HT-29 (cell line): ENCODE measurements around the gene CRYBA4. TPM values are rescaled to one million over a fixed set of nuclear protein-coding genes. Genes with fewer than 3 reads are reported as not detected.
"Not testable (repeated sequence)": the region's sequence is repeated elsewhere in the genome, so short reads cannot be mapped to it uniquely, and the experiment has no call there.

Experiments used
- DNase-seq: peaks from one replicate; pipeline ENCODE4 v3.0.0-alpha.2; 2015; ENCODE audit warnings: low spot score
- total RNA-seq: library from RNA; depleted of rRNA; stranded (reverse); fragments of >200 nt; shearing (Covaris generic); gene quantifications from 2 replicates; pipeline ENCODE4 v1.2.3, GENCODE V29; 2014

Gene CRYBA4
- total RNA-seq, 1 experiment from 2014 or later: not detected

DNA sequence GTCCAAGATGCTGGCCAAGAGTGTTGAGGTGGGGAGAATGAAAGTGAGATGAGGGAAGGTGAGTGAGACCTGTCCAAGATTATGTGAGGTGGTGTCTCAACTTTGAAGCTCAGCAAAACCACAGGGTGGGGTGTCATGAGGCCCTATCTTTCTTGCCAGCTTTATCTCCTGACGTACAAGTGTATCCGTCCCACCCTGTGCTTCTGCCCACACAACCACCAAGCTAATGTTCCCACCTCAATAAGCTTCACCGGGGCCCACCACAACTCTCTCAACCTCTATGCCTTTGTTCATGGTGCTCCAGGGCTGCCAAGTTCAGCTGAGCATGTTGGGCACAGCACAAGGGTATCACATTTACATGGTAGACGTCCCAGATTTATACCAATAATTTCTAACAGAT is 24.7 kb upstream of the CRYBA4 start:
- DNase-seq: no peak

DNA sequence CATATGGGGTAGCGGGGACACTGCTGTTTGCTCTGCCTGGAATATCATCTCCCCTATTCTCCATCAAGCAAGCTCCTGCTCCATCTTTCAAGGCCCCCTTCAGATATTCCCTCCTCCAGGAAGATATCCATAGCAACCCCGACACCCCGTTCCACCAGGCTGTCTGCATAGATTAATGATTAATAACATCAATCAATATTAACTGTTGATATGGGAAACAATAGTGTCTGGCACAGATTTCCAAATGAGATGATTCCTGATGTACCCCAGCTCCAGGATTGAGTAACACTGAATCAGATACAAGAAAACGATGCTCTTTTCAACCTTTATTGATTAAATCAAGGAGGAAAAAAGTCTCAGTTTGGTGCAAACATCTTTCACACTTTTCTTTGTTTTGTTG is 24.3 kb upstream of the CRYBA4 start:
- DNase-seq: no peak

DNA sequence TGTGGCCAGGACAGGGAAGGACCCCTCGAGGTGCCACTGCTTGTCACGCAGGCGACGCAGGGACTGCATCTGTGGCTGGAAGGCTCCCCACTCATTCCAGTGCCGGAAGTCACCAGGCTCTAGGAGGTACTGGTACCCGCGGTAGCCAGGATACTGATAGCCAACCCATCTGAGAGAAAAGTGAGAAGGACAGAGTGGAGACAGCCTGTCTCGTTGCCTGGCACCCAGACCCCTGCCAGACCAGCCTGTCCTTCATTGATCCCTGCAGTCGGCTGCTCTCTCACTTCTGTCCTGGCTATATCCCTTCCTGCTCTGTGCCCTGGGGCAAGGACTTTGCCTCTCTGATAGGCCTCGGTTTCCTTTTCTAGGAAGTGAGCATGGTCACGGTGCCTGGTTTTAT is 22.3 kb upstream of the CRYBA4 start:
- DNase-seq: no peak

DNA sequence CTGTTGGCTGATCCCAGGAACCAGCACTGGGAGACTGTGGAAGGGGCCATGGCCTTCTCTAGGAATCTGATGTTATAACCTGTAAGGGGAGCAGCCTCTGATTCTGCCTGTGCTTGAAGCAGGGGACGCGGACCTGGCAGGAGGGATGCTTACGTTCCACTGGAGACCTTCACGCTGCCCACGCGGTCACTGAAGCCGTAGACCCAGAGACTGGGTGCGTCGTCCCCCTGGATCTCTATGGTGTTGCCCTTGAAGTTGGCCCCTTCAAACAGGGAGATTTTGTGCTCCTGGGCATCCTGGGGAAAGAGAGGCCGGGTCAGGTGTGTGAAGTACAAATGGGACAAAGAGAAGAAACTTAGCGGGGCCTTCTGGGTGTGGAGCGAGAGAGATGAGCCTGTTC is 20.0 kb upstream of the CRYBA4 start:
- DNase-seq: no peak

DNA sequence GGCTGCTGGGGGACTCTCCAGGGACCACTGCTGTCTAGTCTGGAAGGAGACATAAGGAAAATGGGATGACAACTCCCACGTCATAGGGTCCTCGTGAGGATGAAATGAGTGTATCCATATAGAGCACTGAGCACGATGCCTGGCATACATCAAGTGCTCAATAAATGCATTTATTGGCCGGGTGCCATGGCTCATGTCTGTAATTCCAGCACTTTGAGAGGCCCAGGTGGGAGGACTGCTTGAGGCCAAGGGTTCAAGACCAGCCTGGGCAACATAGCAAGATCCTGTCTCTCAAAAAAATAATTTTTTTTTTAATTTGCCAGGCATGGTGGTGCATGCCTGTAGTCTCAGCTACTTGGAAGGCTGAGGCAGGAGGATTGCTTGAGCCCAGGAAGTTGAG is 19.6 kb upstream of the CRYBA4 start:
- DNase-seq: no peak

DNA sequence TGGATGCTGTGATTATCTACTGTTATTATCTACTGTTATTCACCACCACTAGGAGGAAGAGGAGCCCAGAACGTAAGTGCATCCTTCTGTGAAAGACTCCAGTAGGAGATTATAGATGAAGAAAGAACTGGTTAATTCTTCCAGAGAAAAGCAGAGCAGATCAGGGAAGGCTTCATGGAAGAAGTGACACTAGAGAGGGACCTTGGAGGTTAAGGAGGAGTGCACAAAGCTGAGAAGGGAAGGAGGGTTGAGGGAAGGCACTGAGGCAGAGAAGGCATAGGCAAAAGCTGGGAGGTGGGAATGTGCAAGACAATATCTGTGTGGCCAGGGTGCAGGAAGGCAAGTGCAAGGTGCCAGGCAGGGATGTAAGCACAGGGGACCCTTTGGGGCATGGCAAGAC is 17.4 kb upstream of the CRYBA4 start:
- no peak for DNase-seq

DNA sequence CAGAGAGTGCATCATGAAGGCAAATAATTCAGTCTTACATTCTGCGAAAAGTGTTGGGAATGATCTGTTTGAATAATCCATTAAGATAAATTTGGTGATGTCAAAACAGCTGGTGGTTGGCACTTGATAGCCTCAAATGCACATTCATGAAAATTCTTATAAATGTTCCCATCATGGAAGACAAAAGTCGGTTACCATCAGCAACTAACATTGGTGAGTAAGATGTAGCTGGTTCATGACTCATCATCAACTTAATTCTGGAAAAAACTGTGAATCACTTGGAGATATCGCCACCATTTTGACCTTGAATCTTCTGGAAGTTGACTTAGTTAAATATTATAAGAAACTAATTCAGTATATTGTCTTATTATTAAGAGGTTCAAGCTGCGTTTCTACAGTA is 15.2 kb upstream of the CRYBA4 start:
- no peak for DNase-seq

DNA sequence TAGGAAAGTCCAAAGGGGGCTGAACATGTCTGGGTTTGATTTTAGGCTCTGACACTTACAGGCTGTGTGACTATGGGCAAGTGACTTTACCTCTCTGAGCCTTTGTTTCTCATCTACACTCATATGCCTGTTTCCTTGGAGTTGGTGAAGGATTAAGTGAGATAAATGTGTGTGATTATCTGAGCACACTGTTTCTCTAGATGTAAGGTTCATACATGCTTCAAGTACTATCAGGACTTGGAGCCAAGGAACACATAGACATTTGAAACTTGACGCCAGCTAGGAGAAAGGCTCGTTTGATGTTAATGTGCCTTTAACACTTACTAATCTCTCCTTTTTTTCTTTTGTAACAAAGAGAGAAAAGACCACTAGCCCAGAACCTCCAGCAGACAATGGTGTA is 13.6 kb upstream of the CRYBA4 start:
- no peak for DNase-seq

DNA sequence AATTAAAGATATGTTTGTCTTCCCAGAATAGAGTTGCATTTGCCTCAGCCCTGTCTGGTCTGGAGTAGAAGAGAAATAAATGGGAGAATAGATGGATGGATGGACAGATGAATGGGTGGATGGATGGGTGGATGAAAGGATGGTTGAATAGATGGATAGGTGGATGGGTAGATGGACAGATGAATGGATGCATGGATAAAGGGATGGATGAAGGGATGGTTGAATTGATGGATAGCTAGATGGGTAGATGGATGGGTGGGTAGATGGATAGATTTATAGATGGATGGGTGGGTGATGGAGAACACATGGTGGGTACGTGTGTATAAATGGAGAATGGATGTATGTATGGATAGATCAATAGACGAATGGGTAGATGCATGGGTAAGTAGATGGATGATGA is 12.5 kb upstream of the CRYBA4 start:
- no peak for DNase-seq

DNA sequence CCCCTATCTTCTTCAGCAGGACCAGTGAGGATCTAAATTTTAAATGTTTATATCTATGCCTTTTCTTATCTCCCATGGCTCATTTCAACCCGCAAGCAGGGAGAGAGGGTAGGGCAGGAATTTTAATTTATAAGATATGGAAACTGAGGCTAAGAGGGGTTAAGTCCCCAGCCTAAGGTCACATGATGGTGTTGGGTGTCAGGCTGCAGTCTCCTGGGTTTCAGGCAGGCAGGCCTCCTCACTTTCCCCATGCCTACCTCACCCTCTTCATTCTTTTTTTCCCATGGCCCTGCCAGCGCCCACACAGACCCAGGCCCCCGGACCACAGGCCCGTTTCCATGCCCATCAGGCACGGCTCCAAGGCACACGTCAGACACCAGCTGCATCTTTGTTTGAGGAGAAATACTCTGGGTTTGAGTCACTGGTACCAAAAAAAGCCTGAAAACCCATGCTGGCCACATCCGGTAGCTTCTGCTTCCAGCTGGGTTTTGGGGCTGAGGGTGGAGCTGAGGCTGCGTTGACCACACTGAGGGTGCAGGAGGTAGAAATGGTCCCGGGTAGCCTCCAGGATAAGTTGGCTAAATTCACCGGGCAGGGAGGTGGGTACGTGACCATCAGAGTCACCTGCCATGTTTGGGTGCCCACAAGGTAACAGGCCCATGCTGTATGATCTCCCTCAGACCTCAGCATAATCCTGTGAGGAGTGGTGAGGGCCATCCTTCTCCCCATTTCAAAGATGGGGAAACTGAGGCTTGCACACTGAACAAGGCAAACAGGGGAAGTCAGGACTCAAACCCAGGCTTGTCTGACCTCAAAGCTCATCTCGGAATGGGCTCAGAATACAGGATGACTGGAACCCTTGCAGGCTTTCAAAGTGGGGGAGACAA is 11.4 kb upstream of the CRYBA4 start:
- no peak for DNase-seq

DNA sequence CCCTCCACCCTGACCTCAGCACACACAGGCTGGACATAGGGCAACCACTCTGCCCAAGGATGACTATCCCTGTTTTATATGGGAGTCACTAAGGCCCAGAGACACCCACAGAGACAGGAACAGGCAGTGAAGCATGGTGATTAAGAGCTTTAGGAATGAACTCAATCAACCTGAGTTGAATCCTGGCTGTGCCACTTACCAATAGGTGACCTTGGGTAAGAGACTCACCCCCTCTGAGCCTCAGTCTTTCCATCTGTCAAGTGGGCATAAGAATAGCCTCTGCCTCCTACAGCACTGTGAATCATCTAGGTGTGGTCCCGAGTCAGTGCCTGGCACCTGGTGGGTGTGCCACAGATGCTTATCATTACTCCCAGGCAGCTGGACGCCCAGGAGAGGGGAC is 10.8 kb upstream of the CRYBA4 start:
- DNase-seq: no peak

DNA sequence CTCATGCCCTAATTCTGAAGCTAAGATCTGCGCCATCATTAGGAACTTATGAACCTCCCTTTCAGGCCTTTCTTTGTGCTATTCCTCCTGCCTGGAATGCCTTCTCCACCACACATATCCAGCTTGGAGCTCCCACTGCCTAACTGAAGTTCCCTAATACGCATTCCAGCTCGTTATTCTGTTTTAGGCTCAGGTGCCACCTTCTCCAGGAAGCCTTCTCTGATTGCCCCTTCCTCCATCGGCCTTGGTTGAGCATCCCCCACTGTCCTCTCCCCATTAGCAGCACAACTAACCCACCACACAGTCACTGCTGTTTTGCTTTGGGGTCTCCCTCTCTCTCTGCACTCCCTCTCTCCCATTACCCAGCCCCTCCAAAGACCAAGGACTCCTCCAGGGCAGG is 9.1 kb upstream of the CRYBA4 start:
- no peak for DNase-seq

DNA sequence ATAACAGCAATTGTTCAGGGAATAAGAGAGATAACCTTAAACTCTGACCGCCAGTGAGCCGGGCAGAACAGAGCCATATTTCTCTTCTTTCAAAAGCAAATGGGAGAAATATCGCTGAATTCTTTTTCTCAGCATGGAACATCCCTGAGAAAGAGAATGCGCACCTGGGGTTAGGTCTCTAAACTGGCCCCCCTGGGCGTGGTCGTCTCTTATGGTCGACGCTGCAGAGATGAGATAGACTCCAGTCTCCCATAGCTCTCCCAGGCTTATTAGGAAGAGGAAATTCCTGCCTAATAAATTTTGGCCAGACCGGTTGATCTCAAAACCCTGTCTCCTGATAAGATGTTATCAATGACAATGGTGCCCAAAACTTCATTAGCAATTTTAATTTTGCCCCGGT is 8.0 kb upstream of the CRYBA4 start:
- not testable (repeated sequence) for DNase-seq

DNA sequence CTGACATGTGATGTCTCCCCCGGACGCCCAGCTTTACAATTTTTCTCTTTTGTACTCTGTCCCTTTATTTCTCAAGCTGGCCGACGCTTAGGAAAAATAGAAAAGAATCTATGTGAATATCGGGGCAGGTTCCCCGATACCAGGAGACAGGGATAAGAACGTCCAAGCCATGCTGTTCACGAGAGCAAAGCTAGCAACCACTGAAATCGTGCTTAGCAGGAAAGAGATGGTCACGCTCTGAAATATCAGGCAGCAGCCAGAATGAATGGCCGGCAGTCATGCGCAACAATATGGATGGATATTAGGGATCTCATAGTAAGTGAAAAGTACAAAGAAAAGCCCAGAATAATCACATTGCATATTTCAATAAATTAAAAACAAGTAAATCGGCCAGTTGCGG is 7.4 kb upstream of the CRYBA4 start:
- no peak for DNase-seq

DNA sequence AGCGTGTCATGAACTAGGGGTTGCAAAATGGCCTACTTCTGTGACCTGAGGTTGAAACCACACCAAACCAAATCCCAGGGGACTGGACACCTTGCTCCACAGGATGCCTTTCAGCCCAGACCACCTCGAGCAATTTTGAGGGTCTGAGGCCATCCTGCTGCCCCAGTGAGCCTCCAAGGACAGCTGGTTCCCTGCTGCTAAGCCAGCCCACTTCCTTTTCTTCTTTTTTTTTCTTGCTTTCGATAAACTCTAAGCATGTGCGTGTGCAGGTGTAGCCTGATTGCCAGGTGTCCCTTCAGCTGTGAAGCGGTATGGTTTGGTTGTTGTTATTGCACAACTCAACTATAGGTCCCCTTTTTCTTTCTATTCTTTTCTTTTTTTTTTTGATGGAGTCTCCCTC is 6.6 kb upstream of the CRYBA4 start:
- no peak for DNase-seq

DNA sequence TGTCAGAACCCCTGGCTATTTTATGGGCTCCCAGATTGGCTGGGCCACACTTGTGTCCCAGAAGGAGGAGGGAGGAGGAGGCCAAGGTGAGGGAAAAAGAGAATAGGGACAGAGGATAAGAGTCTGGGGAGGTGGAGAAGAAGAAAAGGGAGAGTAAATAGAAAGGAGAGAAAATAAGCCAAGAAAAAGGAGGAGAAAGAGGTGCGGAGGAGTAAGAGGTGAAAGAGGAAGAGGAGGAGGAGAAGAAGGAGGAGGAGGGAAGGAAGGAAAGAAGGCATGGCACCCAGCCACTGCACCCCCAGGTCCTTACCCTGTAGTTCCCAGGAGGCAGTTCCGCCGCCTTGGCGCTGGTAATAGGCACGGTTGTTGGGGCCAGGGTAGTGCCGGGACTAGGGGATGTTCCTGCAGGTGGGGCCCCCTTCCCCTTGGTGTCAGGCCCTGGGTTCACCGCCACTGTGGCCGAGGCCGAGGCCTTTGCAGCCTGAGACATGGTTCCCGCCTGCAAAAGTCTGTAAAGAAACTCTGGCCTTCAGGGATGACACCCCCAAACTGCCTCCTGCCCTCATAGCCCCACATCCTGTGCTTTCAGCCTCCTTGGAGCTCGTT is 5.8 kb upstream of the CRYBA4 start:
- DNase-seq: no peak

DNA sequence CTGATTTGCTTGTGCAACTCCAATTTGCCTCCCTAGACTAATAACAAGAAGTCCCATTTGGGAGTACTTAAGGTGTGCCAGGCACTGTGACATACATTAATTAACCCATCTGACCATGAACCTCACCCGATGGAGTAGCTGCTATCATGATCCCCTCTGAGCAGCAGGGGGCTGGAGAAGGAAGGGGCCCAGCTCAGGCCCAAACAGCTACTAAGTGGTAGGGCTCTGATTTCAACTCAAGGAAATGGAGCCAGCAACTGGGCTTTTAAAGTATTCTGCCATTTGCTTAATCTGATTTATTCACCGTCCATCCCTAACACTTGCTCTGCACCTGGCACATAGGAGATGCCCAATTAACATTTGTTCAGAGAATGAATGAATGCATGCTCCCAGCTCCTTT is 5.1 kb upstream of the CRYBA4 start:
- DNase-seq: no peak

DNA sequence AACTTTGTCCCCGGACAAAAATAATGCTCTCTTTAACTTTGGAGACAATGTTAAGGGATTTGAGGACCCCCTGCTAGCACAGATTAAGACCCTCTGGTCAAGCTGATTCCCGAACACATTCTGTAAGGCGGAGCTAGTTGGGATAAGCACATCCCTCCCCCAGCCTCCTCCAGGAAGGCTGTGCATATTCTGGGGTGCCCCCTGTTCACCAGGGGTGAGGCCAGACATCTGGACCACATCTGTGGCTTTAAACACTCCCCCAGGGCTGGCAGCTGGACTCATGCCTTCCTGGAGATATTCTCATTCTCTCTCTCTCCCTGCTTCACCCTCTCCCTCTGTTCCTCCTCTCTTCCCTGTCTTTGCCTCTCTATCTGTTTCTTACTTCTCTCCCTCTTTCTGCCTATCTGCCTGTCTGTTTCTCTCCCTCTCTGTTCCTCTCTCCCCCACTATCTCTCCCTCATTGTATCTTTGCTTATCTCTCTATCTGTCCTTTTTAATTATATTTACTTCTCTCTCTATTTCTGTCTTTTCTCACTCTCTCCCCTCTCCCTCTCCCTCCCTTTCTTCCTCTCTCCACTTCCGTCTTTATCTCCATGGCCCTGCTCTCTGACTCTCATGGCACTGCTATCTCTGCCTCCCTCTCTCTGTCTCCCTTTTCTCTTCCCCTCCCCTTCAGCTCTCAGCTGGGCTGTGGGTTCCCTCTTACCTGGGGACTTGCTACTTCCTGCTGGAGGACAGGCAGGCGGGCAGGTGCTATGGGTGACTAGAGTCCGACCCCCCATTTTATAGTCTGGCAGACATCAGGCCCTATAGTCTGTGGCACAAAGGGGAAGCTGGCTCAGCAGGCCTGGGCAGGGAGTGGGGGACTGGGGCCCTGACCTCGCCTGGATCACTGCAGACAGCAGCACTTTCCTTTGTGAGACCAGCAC is 4.2 kb upstream of the CRYBA4 start, which contains the start of gene CRYBB1:
TSS of gene CRYBB1 (minus strand) at position 757 of the 929 bp plus-strand sequence. CDS start 1,708 bp downstream, outside the sequence.
- no peak for DNase-seq

DNA sequence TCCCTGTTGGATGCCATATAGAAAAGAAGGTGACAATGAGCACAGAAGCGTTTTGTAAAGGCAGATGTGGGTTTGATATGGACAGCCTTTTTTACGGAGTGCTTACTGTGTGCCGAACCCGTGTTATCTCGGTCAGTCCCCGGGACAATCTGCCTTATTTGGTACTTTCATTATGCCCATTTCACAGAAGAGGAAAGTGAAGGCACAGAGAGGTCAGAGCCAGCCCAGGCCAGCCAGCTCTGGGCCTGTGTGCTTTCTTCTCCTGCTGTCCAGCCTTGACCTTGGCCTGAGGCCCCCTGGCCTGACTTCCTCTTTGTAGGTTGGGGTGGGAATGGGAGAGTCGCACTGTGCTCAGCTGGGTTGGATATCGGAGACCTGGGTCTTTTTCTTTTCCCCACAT is 3.3 kb upstream of the CRYBA4 start:
- no peak for DNase-seq

DNA sequence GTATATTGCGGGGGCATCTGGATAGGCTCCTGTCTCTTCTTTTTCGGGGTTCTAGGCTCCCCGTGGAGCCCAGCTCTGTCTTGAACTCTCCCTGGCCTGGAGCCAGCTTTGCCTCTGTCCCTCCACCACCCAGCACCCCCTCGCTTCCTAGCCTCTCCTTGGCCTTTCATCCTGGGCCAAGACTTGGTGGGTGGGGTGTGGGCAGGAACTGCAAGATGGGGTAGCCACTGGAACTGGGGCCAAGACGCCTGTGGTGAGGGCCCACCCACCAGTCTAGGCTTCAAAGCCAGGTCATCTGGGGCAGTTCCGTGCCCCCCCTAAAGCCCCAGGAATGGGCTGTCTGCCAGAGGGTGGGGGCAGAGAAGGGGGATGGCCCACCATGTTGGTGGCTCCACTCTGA is 2.3 kb upstream of the CRYBA4 start:
- no peak for DNase-seq

DNA sequence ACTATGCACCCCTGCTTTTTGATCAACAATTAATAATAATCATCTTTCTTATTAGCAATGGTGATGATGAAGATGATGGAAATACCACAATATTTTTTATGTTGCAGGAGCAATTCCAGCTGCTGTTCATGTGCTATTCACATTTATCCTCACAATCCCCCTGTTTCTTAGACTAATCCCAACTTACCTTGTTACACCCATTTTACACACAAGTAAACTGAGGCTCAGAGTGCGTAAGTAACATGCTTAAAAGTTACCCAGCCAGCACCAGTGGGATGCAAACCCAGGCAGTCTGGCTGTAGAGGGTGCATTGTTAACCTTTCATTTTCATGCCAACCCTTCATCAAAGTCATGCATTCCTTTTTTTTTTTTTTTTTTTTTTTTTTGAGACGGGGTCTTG is 1.6 kb upstream of the CRYBA4 start:
- DNase-seq: no peak

DNA sequence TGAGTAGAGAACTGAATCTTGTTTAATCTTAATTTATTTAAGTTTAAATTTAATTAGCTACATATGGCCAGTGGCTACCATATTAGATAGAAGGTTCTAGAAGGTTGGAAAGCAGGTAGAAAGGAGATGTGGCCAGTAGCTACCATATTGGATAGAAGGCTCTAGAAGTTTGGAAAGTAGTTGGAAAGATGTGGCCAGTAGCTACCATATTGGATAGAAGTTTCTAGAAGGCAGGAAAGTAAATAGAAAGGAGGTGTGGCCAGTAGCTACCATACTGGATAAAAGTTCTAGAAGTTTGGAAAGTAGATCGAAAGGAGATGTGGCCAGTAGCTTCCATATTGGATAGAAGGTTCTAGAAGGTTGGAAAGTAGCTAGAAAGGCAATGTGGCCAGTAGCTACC is 2.2 kb downstream of the CRYBA4 start:
- DNase-seq: no peak
